ENCODE data around the gene INPP5A.
"Not testable (repeated sequence)": the region's sequence is repeated elsewhere in the genome, so short reads cannot be mapped to it uniquely, and the experiment has no call there.

The INPP5A gene

DNA sequence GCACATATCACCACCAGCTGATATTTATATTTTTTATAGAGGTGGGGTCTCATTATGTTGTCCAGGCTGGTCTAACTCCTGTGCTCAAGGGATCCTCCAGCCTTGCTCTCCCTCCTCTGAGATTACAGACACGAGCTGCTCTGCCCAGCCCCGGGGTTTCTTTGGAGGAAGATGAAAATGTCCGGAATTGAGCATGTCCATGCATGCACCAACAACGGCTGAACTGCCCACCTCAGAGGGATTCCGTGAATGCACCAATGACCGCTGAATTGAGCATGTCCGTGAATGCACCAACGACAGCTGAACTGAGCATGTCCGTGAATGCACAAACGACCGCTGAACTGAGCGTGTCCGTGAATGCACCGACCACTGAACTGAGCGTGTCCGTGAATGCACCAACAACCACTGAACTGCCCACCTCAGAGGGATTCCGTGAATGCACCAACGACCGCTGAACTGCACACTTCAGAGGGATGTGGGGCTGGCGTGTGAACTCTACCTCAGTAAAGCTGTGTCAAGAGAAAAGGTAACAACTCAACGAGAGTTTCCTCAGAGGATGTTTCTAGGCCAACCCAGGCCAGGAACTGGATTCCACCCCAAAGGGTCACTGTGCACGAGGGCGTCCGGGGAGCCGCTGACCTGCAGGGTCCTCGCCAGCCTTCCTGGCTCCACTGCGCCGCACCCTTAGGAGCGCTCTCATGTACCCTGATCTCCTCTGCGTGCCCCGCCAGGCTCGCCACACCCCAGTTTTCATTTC lies 34.9 kb upstream of the INPP5A start:
- H3K4me1 Mint-ChIP-seq = peaks cover 22% of the 10 kb centered on the region
- no peak overlapping the region for H3K27ac Mint-ChIP-seq
- H3K27me3 Mint-ChIP-seq (ENCODE audit: low read depth) = peaks cover 13% of the 10 kb centered on the region
- no peaks in the 10 kb centered on the region for H3K9me3 Mint-ChIP-seq
- no peaks in the 10 kb centered on the region for H3K36me3 Mint-ChIP-seq (ENCODE audit: low read depth)
- H3K4me3 Mint-ChIP-seq = no peak overlapping the region
- no peak for TF ChIP-seq CTCF (IDR thresholded peaks at IDR 0.05; ENCODE audit: unreplicated experiment in 3 of 3)

DNA sequence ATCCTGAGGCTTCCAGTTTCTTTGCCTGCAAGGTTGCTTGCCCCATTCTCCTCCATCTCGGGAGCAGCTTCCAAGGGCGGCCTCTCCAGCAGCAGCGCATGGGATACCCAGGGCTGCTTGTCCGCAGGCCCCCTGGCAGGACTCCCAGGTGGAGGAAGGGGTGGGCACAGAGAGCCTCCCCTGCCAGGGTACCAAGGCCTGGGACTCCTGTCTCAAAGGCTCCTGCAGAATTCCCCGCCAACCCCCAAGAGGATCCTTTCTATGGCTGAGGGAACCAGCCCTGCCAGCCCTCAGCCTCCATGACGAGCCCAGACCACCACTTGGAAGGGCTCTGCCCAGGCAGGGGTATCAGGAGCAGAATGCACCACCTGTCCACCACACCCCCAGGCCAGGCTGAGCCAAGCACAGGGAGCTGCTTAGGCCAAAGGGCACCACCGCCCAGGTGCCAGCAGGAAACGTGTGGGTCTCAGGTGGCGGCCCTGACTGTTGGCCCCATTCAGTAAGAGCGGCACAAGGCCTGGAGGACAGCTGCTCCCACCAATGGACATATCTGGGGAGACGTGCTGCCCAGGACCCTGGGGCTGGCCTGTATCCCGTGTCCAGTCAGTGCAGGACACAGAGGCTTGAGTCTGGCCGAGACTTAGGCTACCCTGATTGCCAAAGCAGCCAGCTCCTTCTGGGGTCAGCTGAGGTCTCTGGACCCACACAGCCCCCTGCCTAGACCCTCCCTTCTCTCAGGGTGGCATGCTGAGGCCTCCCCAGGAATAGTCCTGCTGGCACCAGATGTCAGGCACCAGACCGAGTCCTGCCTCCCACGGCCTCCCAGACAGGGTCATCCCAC lies 33.8 kb upstream of the INPP5A start:
- Mint-ChIP-seq H3K27ac (no peak overlapping the region), H3K27me3 (ENCODE audit: low read depth) (peaks cover 11% of the 10 kb centered on the region), H3K4me1 (peaks cover 22% of the 10 kb centered on the region), H3K9me3 (no peaks in the 10 kb centered on the region), H3K4me3 (no peak overlapping the region), H3K36me3 (ENCODE audit: low read depth) (no peaks in the 10 kb centered on the region)
- no peak for TF ChIP-seq CTCF (IDR thresholded peaks at IDR 0.05; ENCODE audit: unreplicated experiment in 3 of 3)

GRCh38 chr10:132504501-132505272 lies 32.9 kb upstream of the INPP5A start:
- no peak for TF ChIP-seq CTCF (IDR thresholded peaks at IDR 0.05; ENCODE audit: unreplicated experiment in 3 of 3)
- H3K9me3 Mint-ChIP-seq = no peaks in the 10 kb centered on the region

GRCh38 chr10:132505546-132505945 lies 32.0 kb upstream of the INPP5A start:
- not testable (repeated sequence) for H3K36me3 Mint-ChIP-seq (ENCODE audit: low read depth); H3K9me3 Mint-ChIP-seq; H3K4me3 Mint-ChIP-seq; H3K27ac Mint-ChIP-seq
- Mint-ChIP-seq H3K27me3 (ENCODE audit: low read depth) (peaks cover 11% of the 10 kb centered on the region), H3K4me1 (peaks cover 18% of the 10 kb centered on the region)

More at GRCh38 chr10:132504501-132505272, 32.9 kb upstream of the INPP5A start:
- Mint-ChIP-seq H3K36me3 (ENCODE audit: low read depth) (no peaks in the 10 kb centered on the region), H3K4me3 (no peak overlapping the region), H3K4me1 (peaks cover 19% of the 10 kb centered on the region), H3K27me3 (ENCODE audit: low read depth) (peaks cover 11% of the 10 kb centered on the region), H3K27ac (no peak overlapping the region)

DNA sequence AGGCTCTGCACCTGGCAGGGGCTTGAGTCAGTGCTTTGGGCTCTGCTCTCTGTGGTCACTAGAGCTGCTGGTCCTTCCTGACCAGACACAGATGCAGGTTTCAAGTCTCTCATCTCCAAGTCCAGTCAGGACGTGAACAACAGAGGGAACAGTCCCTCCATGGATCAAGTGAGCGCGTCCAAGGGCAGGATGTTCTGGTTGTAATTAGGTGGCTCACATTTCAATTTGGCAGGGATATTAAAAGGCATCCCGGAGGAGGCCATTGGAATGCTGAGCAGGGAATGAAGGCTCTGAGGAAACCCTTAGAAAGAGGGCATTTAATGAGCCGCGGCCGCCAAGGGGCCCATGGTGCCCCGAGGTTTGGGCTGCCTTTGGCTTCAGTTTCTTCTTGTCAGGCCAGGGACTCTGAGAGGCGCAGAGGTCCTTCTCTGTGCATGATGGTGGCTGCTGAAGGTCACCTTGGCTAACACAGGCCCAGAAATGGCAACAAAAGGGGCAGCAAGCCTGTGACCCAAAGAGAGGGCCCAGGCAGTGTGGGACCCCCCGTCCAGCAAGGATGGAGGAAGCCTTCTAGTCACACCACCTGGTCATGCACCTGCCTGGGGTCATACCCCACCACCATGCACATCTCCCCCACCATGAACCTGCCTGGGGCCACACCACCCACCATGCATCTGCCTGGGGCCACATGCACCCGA lies 30.7 kb upstream of the INPP5A start:
- peak overlapping the region in 2 of 3 experiments; percentile 63 to 79 for H3K27ac Mint-ChIP-seq
- H3K9me3 Mint-ChIP-seq = no peaks in the 10 kb centered on the region
- H3K27me3 Mint-ChIP-seq (ENCODE audit: low read depth) = peaks cover 15% of the 10 kb centered on the region
- no peak overlapping the region for H3K4me3 Mint-ChIP-seq
- peaks cover 24% of the 10 kb centered on the region for H3K4me1 Mint-ChIP-seq
- no peak for TF ChIP-seq CTCF (IDR thresholded peaks at IDR 0.05; ENCODE audit: unreplicated experiment in 3 of 3)
- no peaks in the 10 kb centered on the region for H3K36me3 Mint-ChIP-seq (ENCODE audit: low read depth)

All from nephron (organoid).